HEK293T (cell line): ENCODE data around the gene WWOX.

ENCODE experiments used
- ARNT ChIP-seq: fragments of 450-650 bp; IDR thresholded peaks from 2 replicates; pipeline ENCODE4 v1.6.1; 2017; ENCODE audit warnings: mild to moderate bottlenecking
- BHLHE40 ChIP-seq: fragments of 450-650 bp; IDR thresholded peaks from 2 replicates; pipeline ENCODE4 v1.6.1; 2016; ENCODE audit warnings: mild to moderate bottlenecking, moderate library complexity, borderline replicate concordance
- CTBP1 ChIP-seq: fragments of 450-650 bp; IDR thresholded peaks from 2 replicates; pipeline ENCODE4 v1.6.1; 2016; ENCODE audit warnings: borderline replicate concordance
- ELF4 ChIP-seq: fragments of 450-650 bp; IDR thresholded peaks from 2 replicates; pipeline ENCODE4 v1.6.1; 2017; ENCODE audit warnings: antibody characterized with exemption
- FOXA1 ChIP-seq: fragments of 450-650 bp; IDR thresholded peaks from 2 replicates; pipeline ENCODE4 v1.6.1; 2016; ENCODE audit warnings: mild to moderate bottlenecking
- FOXK2 ChIP-seq: fragments of 450-650 bp; IDR thresholded peaks from 2 replicates; pipeline ENCODE4 v1.6.1; 2016; ENCODE audit warnings: mild to moderate bottlenecking
- FOXM1 ChIP-seq: fragments of 450-650 bp; IDR thresholded peaks from 2 replicates; pipeline ENCODE4 v1.6.1; 2017; ENCODE audit warnings: mild to moderate bottlenecking, borderline replicate concordance
- HDGF ChIP-seq: fragments of 450-650 bp; IDR thresholded peaks from 2 replicates; pipeline ENCODE4 v1.6.1; 2017; ENCODE audit warnings: antibody characterized with exemption, borderline replicate concordance
- L3MBTL2 ChIP-seq: fragments of 450-650 bp; conservative IDR thresholded peaks from 2 replicates; pipeline ENCODE4 v1.6.1; 2016; ENCODE audit warnings: mild to moderate bottlenecking
- LEF1 ChIP-seq: fragments of 450-650 bp; IDR thresholded peaks from 2 replicates; pipeline ENCODE4 v1.6.1; 2017; ENCODE audit warnings: mild to moderate bottlenecking, borderline replicate concordance
- NFRKB ChIP-seq: fragments of 450-650 bp; IDR thresholded peaks from 2 replicates; pipeline ENCODE4 v1.6.1; 2016; ENCODE audit warnings: mild to moderate bottlenecking, moderate library complexity
- SP1 ChIP-seq: fragments of 450-650 bp; IDR thresholded peaks from 2 replicates; pipeline ENCODE4 v1.6.1; 2017
- TARDBP ChIP-seq: fragments of 450-650 bp; IDR thresholded peaks from 2 replicates; pipeline ENCODE4 v1.6.1; 2016
- ZNF384 ChIP-seq: fragments of 450-650 bp; IDR thresholded peaks from 2 replicates; pipeline ENCODE4 v1.6.1; 2016

DNA sequence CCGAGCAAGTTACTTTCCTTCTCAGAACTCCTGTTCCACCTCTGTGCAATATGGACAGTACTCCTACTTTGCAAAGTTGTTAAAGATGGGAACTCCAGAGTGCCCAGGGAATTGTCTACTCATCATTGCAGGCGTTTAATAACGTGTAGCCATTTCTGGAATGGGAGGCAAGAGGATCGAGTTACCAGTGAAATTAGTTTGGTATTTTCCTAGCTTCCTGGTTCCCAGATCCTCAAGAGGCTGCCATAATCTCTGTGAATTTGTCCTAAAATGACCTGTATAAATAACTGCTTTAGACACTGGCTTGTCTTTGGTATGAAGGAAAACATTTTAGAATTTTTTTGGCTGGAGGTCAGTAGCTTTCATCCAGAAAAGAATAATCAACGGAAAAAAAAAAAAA, 27.7 kb downstream of the WWOX start:
- TF ChIP-seq HDGF (no peak), FOXM1 (no peak), CTBP1 (no peak), ELF4 (no peak), SP1 (no peak), ARNT (no peak), ZNF384 (no peak), NFRKB (no peak), BHLHE40 (no peak), FOXA1 (no peak), FOXK2 (no peak), TARDBP (no peak), L3MBTL2 (no peak), LEF1 (no peak)
